GM18505 (cell line): Measurements from ENCODE around the gene KRTAP10-5.

ENCODE experiments used
- ATAC-seq: cut with Tn5 transposase; IDR thresholded peaks from one replicate; pipeline ENCODE4 v1.9.1; 2021; ENCODE audit not compliant: unreplicated experiment
- POLR2A ChIP-seq: IDR thresholded peaks from 4 replicates; pipeline ENCODE4 v1.6.1; 2011; ENCODE audit warnings: borderline replicate concordance; ENCODE audit not compliant: insufficient read depth, insufficient read length; ENCODE audit errors: extremely low read depth

Gene KRTAP10-5

GRCh38 chr21:44590311-44590721 is 9.9 kb upstream of the KRTAP10-5 start:
- ATAC-seq, result no peak
- no peak for TF ChIP-seq POLR2A

DNA sequence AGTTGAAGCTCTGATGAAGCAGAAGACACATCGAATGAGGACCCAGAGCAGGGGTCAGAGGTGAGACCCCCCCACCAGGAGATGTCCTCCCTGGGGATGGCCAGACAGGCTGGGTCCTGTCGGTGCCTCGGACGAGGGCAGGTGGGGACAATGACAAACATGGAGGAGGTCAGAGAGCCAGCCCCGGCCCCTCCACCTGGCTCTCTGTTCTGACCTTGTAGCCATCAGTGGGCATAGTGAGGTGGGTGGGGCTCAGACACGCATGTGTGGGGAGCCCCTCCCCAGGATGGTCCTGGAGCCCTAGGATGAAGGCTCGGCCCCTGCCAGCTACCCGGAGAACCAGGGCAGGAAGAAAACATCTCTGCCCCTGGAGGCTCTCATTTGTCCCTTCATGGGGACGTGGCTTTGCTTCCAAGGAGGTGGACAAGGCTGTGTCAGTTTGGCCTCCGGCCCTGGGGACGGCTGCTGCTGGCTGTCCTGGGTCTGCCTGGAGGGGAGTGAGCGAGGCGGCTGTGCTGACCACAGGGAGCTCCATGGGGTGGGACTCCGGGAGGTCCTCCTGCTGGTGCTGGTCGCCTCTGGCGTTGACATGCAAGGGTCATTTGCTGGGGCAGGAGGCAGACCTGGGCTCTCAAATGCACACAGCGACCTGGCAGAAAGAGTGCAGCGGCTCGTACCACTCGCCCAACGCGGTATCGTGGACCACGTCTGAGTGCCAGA is 9.3 kb upstream of the KRTAP10-5 start:
- no peak for ATAC-seq
- TF ChIP-seq POLR2A, result no peak

GRCh38 chr21:44589094-44589493 is 8.7 kb upstream of the KRTAP10-5 start:
- no peak for TF ChIP-seq POLR2A

GRCh38 chr21:44585892-44586291 is 5.5 kb upstream of the KRTAP10-5 start:
- no peak for ATAC-seq
- no peak for TF ChIP-seq POLR2A

More at GRCh38 chr21:44589094-44589493, 8.7 kb upstream of the KRTAP10-5 start:
- no peak for ATAC-seq

DNA sequence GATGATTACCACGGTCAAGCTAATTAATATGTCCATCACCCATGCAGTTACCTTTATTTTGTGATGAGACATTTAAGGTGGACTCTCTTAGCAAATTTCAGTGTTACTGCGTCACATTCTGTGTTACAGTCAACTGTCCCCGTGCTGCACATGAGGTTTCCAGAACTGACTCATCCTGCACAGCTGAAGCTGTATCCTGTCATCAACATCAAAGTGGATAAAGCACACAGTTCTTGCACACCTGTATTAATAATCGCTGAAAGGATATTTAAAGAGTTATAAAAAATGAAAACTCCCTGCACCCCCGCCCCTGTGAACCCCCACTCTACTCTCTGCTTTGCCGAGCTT is 3.4 kb upstream of the KRTAP10-5 start:
- no peak for ATAC-seq
- no peak for TF ChIP-seq POLR2A

- no peak for ATAC-seq
- TF ChIP-seq POLR2A, result no peak
Measured at GRCh38 chr21:44583089-44583799, 2.8 kb upstream of the KRTAP10-5 start.

DNA sequence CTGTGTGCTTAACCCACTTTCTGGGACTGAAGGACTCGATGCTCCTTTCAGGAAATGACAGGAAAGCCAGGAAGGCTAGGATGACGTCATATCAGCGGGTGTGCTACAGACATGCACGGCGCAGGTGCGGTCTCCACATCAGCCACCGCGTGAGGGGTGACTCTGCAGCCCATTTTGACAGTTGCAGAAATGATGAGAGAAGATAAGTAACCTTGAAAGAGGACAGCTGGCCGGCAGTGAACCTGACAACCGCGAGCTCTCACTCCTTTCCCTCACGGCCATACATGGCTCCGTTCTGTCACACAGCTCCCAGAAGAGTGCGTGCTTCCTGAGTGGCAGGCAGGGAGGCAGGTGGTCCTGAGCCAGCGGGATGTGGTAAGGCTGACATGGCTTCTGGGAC is 1.7 kb upstream of the KRTAP10-5 start:
- no peak for TF ChIP-seq POLR2A
- no peak for ATAC-seq

- no peak for TF ChIP-seq POLR2A
- no peak for ATAC-seq
Measured at GRCh38 chr21:44581158-44581557, 754 bp upstream of the KRTAP10-5 start.

DNA sequence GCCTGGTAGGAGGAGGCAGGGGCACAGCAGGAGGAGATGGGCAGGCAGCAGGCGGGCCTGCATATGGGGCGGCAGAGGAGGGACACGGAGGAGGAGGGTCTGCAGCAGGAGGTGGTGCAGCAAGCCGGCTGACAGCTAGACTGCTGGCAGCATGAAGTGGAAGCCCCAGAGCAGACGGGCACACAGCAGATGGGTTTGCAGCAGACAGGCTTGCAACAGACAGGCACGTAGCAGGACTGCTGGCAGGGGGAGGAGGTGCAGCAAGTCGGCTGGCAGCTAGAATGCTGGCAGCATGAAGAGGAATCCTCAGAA is 615 bp downstream of the KRTAP10-5 start:
- no peak for TF ChIP-seq POLR2A
- ATAC-seq, result no peak

DNA sequence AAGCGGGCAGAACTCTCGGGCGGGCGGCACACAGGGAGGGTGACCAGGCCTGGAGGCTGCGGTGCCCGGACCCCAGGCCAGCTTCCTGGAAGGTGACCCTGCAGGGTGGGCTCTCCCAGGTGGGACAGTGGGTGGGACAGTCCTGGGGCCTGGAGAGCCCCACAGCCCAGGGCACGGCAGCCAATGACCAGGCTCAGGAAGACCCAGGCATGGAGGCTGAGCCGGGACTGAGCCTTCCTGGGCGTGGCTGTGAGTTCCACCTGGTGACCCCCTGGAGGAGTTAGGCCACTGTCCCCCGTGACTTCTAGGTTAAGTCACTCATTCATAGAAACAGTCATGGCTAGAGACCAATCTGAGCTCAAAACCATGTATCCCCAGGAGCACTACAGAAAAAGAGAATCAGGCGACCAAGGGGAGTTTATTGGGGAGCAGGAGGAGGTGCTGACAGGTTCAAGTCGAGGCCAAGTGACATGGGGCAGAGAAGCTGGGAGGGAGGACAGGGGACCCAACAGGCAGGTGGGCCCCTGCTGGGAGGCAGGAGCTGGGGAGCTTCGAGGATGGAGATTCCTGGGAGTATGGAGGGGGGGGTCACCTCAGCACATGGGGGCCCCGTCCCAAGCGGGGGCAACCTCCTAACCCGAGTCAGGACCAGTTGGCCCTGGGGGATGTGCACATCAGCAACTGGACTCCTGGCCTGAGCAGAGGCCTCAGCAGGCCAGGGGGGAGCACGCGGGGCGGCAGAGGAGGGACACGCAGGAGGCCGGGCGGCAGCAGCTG is 1.2 kb downstream of the KRTAP10-5 start:
- no peak for TF ChIP-seq POLR2A
- no peak for ATAC-seq

- ATAC-seq, result no peak
- TF ChIP-seq POLR2A, result no peak
Measured at GRCh38 chr21:44578371-44579055, 1.9 kb downstream of the KRTAP10-5 start.

DNA sequence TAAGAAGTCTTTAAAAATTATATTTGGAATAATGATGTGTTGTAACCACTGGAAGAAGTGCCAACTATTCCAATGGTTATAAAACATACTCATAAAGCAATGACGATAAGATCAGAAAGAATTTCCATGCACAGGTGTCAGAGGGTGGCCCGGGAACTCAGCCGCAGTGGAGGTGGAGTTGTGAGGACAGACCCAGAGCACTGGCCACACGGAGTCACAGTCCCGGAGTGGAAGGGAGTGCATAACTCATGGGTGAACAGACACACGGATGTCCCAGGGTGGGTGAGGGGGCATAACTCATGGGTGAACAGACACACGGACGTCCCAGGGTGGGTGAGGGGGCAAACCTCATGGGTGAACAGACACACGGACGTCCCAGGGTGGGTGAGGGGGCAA is 4.4 kb downstream of the KRTAP10-5 start:
- no peak for ATAC-seq
- no peak for TF ChIP-seq POLR2A

DNA sequence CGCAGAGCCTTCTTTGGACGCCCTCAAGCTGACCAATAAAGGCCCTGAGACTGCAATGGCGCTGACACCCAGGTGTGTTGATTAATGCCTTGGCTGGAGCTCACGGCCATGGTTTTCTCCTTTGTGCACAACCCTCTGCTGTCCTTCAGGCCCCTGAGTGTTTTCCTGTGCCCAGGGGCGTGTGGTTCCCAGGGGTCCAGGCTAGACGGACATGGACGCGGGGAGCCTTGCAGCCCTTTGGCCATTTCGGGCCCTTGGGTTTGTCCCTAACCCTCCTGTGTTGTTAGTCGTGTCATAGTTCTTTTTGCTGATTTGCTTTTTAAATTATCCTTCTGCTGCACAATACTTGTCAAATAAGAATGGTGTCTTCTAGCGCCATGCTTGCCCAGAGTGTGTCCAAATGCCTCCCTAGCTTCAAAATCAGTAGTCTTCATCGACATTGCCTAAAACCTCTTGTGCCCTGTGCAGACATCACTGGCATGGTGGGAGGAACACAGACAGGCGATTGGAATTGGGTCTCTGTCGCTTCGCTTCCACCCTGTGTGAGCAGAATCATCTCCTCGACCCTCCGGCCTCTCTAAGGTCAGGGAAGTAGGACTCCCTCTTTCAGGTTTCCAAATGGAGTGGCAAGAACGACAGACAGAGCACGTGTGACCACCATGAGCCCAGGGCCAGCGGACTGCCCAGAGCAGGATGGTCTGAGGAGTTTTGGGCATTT is 4.9 kb downstream of the KRTAP10-5 start:
- ATAC-seq, result no peak

More for the DNA sequence above, 4.9 kb downstream of the KRTAP10-5 start:
- no peak for TF ChIP-seq POLR2A
